Activated naive CD4-positive, alpha-beta T cell treated with Interleukin-2 at 50 U/mL for 16 hours (primary cell): ENCODE data around the gene FXYD1.

Experiments used
- DNase-seq: peaks from one replicate; pipeline ENCODE4 v3.0.0-alpha.2; 2020

Gene FXYD1

DNA sequence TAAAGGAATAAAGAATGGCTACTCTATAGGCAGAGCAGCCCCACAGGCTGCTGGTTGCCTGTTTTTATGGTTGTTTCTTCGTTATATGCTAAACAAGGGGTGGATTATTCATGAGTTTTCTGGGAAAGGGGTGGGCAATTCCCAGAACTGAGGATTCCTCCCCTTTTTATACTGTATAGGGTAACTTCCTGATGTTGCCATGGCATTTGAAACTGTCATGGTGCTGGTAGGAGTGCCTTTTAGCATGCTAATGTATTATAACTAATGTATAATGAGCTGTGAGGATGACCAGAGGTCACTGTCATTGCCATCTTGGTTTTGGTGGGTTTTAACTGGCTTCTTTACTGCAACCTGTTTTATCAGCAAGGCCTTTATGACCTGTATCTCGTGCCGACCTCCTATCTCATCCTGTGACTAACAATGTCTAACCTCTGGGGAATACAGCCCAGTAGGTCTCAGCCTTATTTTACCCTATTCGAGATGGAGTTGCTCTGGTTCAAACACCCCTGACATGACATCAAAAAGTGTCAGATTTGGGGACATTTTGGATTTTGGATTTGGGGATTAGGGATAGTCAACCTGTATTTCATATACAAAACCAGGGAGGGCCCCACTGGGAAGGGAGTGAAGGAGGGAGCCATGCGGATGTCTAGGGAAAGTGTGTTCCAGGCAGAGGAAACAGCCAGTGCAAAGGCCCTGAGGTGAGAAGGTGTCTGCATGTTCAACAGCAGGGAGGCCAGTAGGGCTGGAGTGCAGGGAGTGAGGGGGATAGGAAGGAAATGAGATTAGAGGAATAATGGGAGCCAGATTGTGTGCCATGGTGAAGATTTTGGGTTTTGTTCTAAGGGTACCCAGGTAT, 26.8 kb downstream of the FXYD1 start:
- no peak for DNase-seq

DNA sequence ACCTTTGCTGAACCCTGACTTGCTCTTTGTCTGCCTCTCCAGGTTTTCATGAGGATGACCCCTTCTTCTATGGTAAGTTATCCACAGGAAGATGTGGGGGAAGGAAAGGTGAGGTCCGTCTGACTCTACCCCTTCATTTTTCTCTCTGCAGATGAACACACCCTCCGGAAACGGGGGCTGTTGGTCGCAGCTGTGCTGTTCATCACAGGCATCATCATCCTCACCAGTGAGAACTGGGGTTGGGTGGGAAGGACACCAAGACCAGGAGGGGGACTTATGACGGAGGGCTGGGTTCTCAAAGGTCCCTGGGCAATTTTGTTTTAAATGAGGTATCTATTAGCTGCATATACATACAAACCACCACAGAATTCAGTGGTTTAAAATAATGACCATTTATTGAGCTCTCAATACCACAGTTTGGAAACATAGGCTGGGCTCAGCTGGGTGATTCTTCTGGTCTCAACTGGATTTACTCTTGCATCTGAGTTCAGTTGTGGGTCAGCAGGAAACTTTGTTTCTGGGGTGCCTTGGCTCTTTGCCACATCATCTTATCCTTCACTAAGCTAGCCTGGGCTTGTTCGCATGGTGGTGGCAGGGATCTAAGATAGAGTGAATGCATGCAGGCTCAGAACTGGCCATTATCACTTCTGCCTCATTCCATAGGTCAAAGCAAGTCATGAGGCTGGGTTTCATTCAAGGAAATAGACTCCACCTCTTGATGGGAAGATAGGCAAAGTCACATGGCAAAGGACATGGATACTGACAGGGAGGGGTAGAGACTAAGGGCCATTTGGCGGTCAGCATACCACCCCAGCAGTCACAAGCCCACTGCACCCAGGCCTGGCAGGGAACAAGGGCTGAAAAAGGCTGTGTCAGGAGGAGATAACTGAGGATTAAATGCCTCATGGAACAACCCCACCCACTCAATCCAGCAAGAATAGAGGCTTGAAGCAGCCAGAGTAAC, 27.8 kb downstream of the FXYD1 start:
- DNase-seq, result no peak

DNA sequence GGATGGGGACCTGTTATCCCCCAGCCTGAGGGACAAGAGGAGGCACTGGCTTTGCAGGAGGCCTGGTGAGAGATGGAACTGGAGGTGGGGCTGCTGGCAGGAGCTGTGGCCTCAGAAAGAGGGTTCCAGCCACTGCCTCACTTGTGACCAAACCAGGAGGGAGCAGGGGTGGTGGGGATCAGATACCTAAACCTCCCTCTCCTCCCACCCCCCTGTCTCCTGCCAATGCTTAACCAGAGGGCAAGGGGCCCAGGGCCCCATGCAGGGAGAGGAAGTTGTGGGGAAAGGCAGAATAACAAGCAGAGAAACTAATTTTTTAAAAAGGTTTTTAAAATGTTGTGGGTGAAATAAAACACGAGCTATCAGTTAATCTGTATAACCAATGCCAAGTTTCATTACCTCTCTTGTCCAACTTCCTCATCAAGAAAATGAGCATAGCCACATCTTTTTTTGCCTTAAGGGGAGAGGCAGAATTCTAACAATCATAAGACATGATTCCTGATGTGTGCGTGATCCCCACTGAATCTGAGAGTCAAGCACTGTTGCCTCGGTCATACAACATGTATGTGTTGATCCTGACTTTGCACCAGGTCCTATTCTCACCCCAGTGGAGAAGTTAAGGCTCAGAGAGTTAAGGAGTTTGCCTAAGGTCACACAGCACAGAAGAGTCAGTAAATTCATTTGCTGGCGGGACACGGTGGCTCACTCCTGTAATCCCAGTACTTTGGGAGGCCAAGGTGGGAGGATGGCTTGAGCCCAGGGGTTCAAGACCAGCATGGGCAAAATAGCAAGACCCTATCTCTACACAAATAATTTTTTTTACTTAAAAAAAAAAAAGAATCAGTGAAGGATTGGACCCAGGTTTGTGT, 28.9 kb downstream of the FXYD1 start:
- DNase-seq, result no peak

DNA sequence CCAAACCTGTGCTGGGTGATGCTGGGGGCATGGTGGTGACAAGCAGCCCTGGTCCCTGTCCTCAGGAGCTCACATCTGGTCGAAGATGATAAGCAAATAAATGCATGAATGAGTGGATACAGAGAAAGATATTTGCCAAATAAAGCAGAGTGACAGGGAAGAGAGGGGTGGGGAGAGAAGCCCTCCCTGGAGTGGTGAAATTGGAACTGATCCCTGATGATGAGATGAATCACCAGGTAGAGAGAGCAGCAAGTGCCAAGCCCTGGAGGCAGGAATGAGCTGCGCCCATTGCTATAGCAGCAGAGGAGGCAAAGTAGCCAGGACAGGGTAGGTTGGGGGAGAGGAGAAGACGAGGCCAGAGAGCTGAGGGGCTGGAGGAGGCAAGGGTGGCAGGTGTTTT, 29.6 kb downstream of the FXYD1 start:
- DNase-seq, result no peak

DNA sequence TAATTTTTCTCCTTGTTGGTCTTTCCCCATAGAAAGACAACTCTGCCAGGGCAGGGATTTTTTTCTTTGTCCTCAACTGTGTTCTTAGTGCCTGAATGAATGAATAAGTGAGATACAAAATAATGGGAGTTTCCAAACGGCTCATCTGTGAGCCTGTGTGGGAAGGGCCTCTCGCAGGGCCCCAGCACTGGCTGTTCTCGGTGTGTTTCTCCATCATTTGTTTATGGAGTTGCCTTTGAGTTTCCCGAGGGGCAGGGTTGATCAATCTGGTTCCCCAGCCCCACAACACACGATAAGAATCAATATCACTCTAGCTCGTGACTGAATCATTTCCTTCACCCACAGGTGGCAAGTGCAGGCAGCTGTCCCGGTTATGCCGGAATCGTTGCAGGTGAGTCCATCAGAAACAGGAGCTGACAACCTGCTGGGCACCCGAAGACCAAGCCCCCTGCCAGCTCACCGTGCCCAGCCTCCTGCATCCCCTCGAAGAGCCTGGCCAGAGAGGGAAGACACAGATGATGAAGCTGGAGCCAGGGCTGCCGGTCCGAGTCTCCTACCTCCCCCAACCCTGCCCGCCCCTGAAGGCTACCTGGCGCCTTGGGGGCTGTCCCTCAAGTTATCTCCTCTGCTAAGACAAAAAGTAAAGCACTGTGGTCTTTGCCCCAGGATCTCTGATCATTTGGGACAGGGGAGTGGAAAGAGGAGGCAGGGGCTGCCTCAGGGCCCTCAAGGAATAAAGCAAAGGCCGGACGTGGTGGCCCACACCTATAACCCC, 30.8 kb downstream of the FXYD1 start:
- peak; percentile 31 for DNase-seq

DNA sequence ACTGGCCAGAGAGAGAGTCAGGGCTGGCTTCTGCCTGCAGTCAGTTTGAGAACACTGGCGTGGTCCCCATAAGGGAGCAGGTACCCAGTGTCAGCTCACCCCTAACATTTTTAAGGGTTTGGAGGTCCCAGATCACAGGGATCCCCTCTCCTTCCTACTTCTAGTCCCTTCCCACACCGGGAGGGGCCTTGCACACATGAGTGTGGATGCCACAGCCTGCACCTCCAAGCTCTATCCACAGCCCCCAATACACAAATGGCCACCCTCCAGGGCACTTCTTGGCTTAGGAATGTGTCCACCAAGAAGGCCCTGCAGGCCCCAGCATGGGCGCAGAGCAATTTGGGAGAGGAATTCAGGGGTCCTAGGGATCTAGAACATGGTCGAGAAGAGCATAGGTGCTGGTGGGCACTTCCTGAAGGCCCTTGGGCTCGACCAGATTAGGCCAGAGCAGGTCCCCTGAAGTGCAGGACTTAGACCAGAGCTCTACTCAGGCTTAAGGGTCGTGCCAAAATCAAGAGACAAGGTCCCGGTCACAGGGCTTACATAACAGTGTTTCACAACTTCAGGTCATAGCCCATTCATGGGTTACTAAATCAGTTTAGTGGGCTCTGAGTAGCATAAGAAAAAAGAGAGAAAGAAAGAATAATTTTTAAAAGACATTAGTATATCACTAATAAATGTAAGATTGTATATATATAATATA, 31.9 kb downstream of the FXYD1 start:
- no peak for DNase-seq

DNA sequence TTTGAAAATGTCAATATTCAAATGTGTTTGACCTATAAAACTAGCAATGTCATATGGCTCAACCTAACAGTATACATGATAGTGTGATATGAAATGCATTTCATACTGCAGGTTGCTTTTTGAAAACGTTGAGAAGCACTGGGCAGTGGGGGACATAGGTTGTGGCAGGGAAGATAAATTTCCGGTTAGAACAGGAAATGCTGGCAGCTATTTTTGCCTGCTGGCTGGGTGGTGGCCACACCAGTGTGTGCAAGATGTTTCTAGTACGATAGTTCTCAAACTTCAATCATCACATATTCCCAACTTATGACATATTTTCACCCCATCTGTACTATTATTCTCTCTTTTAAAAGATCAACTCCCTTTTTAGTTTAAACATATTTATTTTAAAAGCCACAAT, 33.1 kb downstream of the FXYD1 start:
- no peak for DNase-seq

DNA sequence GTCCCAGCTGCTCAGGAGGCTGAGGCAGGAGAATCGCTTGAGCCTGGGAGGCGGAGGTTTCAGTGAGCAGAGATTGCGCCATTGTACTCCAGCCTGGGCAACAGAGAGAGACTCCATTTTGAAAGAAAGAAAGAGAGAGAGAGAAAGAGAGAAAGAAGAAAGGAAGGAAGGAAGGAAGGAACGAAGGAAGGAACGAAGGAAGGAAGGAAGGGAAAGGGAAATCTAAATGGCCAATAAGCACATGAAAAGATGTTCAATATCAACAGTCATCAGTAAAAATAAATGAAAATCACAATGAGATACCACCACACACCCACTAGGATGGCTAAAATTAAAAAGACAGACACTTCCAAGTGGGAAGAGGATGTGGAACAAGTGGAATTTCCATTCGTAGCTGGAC, 35.6 kb downstream of the FXYD1 start:
- no peak for DNase-seq

DNA sequence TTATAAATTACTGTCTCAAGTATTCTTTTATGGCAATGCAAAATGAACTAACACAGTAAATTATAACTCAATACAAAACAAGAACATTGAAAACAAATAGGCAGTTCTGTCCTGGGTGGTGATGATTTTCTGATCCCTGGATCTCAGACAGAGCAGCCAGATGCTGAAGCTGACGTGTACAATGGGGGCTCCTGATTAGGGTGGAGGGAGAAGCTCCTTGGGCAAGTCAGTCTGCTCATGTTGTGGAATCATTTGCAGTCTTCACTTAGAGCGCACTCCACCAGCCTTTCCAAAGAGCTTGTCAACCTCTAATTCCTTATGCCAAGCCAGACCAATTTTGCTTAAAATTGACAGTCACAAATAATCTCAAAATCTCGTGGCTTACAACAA, 37.6 kb downstream of the FXYD1 start:
- DNase-seq, result no peak

DNA sequence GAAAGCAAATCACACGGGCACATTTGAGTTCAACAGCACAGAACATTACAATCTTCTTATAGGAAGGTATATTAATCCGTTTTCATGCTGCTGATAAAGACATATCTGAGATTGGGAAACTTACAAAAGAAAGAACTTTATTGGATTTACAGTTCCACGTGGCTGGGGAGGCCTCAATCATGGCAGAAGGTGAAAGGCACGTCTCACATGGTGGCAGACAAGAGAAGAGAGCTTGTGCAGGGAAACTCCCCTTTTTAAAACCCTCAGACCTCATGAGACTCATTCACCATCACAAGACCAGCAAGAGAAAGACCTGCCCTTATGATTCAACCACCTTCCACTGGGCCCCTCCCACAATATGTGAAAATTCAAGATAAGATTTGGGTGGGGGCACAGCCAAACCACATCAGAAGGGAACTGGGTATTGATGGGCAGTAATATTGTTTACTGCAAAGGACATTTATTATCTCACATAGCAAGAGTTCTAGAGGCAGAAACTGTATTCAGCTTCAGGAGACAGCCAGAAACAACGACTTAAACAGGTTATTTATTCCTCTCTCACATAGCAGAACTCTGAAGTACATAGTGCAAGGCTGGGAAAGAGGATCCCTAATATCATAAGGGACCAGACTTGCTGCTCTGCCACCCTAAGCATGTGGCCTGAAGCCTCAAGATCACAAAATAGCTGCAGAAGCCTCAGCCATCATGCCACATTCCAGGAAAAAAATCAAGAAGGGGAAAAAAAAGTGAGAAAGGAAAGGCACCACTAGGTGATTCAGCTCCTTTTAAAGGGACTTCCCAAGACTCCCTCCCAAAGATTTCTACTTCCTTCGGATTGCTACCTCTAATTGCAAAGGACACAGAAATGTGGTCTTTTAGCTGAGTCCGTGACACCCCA, 39.0 kb downstream of the FXYD1 start:
- DNase-seq, result no peak

DNA sequence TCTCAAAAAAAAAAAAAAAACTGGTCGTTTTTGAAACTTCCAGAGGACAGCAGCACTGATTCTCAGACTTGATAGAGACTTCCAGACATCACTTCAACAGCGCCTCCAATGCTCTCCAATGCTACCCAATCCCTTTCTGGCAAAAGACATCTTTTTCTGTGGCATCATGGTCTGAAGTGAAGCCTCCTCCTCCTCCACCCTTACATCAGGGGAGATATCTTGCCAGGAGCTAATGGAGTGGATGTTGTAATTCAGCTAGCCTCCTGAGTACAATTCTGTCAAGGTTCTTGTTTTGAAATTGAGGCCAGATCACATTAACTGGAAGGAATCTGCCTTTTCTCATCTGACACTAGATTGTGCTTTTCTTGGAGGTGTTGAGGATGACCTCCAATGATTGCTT, 40.1 kb downstream of the FXYD1 start:
- no peak for DNase-seq

DNA sequence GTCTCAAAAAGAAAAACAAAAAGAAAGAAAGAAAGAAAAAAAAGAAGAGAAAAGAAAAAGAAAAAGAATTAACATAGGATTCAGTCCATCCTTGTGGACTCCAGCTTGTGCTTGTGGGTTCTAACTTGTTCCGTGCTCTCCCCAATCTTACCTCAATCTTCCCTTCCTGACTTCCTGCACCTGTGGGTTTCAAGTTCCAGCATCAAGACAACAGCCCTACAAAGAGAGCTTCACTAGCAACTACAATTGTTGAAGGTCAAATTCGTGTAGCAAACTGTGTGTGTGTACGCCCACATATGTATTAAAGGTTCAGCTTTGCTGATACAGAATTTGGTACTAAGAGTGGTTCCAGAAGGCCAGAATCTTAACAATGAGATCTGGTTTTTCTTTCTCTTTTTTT, 41.2 kb downstream of the FXYD1 start:
- no peak for DNase-seq

DNA sequence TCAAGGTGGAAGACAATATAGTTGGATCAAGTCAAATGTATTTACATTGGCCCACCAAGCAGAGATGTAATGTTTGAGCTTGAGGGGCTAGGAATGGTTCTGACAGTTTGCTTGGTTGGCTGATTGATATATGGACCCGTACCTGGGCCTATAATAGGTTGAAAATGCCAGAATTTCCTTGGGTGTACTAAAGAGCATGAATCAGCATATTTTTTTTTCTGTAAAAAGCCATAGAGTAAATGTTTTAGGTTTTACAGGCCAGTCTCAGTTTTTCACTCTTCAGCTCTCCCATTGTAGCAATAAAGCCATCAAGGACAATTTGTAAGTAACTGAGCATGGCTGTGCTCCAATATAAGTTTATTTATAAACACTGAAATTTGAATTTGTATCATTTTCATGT, 42.8 kb downstream of the FXYD1 start:
- no peak for DNase-seq

DNA sequence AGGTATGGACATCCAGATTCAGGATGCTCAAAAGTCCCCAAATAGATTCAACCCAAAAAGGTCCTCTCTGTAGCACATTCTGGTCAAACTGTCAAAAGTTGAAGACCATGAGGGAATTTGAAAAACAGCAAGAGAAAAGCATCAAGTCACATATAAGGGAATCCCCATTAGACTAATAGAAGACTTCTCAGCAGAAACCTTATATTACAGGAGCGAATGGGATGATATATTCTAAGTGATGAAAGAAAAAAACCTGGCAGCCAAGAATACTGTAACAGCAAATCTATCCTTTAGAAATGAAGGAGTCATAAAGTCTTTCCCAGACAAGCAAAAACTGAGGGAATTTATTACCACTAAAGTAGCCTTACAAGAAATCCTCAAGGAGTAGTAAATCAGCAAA, 45.6 kb downstream of the FXYD1 start:
- no peak for DNase-seq

DNA sequence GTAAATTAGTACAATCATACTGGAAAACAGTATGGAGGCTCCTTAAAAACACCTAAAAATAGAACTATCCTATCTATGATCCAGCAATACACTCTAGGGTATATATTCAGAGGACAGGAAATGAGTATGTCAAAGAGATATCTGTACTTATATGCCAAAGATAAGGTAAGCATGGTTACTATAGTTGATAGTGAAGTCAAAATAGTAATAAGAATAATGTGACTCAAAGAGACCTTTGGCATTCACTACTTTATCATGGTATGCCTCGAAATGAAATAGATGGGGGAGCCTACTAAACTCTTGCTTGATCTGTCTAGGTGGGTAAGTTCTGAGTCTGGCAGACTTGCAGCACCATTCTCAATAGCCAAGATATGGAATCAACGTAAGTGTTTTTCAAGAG, 46.3 kb downstream of the FXYD1 start:
- no peak for DNase-seq
